Retinal pigment epithelial cell (primary cell): ENCODE data around the gene TCF7L2.

Experiments used
- DNase-seq: peaks from one replicate; pipeline ENCODE4 v3.0.0-alpha.2; 2010; ENCODE audit warnings: low read depth
- H3K4me3 ChIP-seq: 2 replicates; pipeline ENCODE4 v1.5.1; 2011; ENCODE audit warnings: mild to moderate bottlenecking, low read length, control low read depth, moderate library complexity
- CTCF ChIP-seq: conservative IDR thresholded peaks from 2 replicates; pipeline ENCODE4 v1.5.1; 2011; ENCODE audit warnings: low read depth, low read length, control low read depth, inconsistent platforms

Gene TCF7L2

GRCh38 chr10:112913255-112913654 lies 36.8 kb upstream of the TCF7L2 start:
- H3K4me3 ChIP-seq = no peak overlapping the region
- DNase-seq = no peak
- no peak for TF ChIP-seq CTCF

- no peak overlapping the region for H3K4me3 ChIP-seq
- no peak for TF ChIP-seq CTCF
- no peak for DNase-seq
Measured at GRCh38 chr10:112913661-112914287, 36.3 kb upstream of the TCF7L2 start.

- no peak overlapping the region for H3K4me3 ChIP-seq
- DNase-seq = no peak
- TF ChIP-seq CTCF = no peak
Measured at GRCh38 chr10:112914288-112914952, 35.6 kb upstream of the TCF7L2 start.

- H3K4me3 ChIP-seq = no peak overlapping the region
- DNase-seq = peak; percentile 37
- no peak for TF ChIP-seq CTCF
Measured at GRCh38 chr10:112915590-112916572, 34.2 kb upstream of the TCF7L2 start.

GRCh38 chr10:112917681-112918080 lies 32.4 kb upstream of the TCF7L2 start:
- no peak overlapping the region for H3K4me3 ChIP-seq

GRCh38 chr10:112918771-112919170 lies 31.3 kb upstream of the TCF7L2 start:
- TF ChIP-seq CTCF = no peak
- H3K4me3 ChIP-seq = no peak overlapping the region
- DNase-seq = no peak

More at GRCh38 chr10:112917681-112918080, 32.4 kb upstream of the TCF7L2 start:
- no peak for DNase-seq
- no peak for TF ChIP-seq CTCF
